OCI-LY7 (cell line): ENCODE measurements around the gene HSPA14.

Experiments used
- CTCF ChIP-seq: fragments of 200-600 bp; sonication (generic); conservative IDR thresholded peaks from 2 replicates; pipeline ENCODE4 v1.5.1; 2014; ENCODE audit warnings: mild to moderate bottlenecking, antibody characterized with exemption, low read length, moderate library complexity, mixed read lengths
- EZH2phosphoT487 ChIP-seq: fragments of 200-600 bp; sonication (generic); IDR thresholded peaks from 2 replicates; pipeline ENCODE4 v1.6.1; 2018; ENCODE audit warnings: low read depth, borderline replicate concordance, mild to moderate bottlenecking, mixed run types, antibody characterized with exemption, low read length, moderate library complexity, mixed read lengths

GRCh38 chr10:14905890-14906289, 67.8 kb downstream of the HSPA14 start:
- TF ChIP-seq CTCF (no peak), EZH2phosphoT487 (no peak)
